Effector memory CD8-positive, alpha-beta T cell (primary cell): ENCODE data around the gene KIF1B.

Experiments
- ATAC-seq: fragments of 150-1000 bp; cut with Tn5 transposase; replicated peaks from 2 replicates; pipeline ENCODE4 v1.10.0; 2021; ENCODE audit warnings: mild to moderate bottlenecking, moderate library complexity
- DNase-seq, 3 experiments: peaks; one replicate each; pipeline ENCODE4 v3.0.0; 2021
- H3K27ac Mint-ChIP-seq, 2 donors: one replicate each; pipeline ENCODE4 v1.8.0; 2022; ENCODE audit warnings: mild to moderate bottlenecking in 2 of 2, mixed read lengths in 2 of 2, moderate library complexity in 2 of 2
- H3K27me3 Mint-ChIP-seq, 2 donors: one replicate each; pipeline ENCODE4 v1.8.0; 2022; ENCODE audit warnings: mixed read lengths in 2 of 2
- H3K36me3 Mint-ChIP-seq: one replicate; pipeline ENCODE4 v1.8.0; 2022; ENCODE audit warnings: mild to moderate bottlenecking, moderate library complexity, mixed read lengths; ENCODE audit not compliant: insufficient read depth
- H3K4me1 Mint-ChIP-seq, 2 donors: one replicate each; pipeline ENCODE4 v1.8.0; 2022; ENCODE audit warnings: low read depth in 2 of 2, mixed read lengths in 2 of 2
- H3K4me3 Mint-ChIP-seq, 2 donors: one replicate each; pipeline ENCODE4 v1.8.0; 2022; ENCODE audit warnings: mild to moderate bottlenecking in 2 of 2, mixed read lengths in 2 of 2, moderate library complexity in 2 of 2
- H3K9me3 Mint-ChIP-seq, 2 donors: one replicate each; pipeline ENCODE4 v1.8.0; 2022; ENCODE audit warnings: mixed read lengths in 2 of 2

Gene KIF1B

DNA sequence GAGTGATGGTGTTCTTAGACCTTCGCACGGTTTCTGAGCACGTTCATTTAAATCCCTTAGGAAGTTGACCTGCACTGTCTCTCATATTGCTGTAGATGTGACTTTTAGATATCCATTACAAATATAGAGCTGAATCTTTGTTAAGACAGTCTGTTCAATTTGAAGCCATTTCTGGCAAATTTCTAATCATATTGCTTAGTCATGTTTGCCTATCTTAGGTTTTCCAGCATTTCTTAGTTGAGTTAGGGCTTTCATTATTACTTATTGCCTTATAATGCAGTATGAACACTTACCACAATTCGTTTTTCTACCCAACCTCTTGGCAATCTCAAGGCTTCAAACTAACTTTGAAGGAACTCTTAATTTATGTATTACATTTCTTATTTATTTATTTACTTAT, 110.0 kb downstream of the KIF1B start:
- DNase-seq, result no peak
- H3K27ac Mint-ChIP-seq, result no peak overlapping the region

GRCh38 chr1:10322821-10323220, 112.5 kb downstream of the KIF1B start:
- H3K27ac Mint-ChIP-seq, result no peak overlapping the region
- ATAC-seq (no peak), DNase-seq (no peak)
- no peak overlapping the region for H3K4me3 Mint-ChIP-seq
- peaks cover 20% of the 10 kb centered on the region for H3K36me3 Mint-ChIP-seq
- H3K27me3 Mint-ChIP-seq, result no peaks in the 10 kb centered on the region
- no peaks in the 10 kb centered on the region for H3K9me3 Mint-ChIP-seq
- peaks cover 0 to 4% of the 10 kb centered on the region in 2 donors for H3K4me1 Mint-ChIP-seq

More for the DNA sequence above, 110.0 kb downstream of the KIF1B start:
- H3K4me1 Mint-ChIP-seq, result peaks cover 0 to 4% of the 10 kb centered on the region in 2 donors
- no peaks in the 10 kb centered on the region for H3K9me3 Mint-ChIP-seq
- peaks cover 14% of the 10 kb centered on the region for H3K36me3 Mint-ChIP-seq
- no peak for ATAC-seq
- H3K4me3 Mint-ChIP-seq, result no peak overlapping the region
- H3K27me3 Mint-ChIP-seq, result no peaks in the 10 kb centered on the region

DNA sequence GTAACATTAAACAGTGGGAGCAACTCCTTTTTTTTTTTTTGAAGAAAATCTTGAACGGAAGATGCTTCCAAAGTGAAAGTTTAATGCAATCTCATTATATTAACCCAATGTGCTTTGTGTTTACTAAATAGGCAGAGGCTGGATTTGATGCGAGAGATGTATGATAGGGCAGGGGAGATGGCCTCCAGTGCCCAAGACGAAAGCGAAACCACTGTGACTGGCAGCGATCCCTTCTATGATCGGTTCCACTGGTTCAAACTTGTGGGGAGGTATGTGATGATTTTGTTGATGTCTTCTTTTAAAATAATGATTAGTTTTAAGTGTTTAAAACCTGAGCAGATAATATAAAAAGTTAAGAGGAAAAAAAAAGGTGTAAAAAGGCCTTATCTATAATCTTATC, 114.3 kb downstream of the KIF1B start:
- Mint-ChIP-seq H3K36me3 (peaks cover 20% of the 10 kb centered on the region), H3K4me3 (peak overlapping the region; percentile 48 to 57), H3K27me3 (no peaks in the 10 kb centered on the region), H3K27ac (peak overlapping the region; percentile 77 to 87), H3K9me3 (no peaks in the 10 kb centered on the region), H3K4me1 (peaks cover 0 to 4% of the 10 kb centered on the region in 2 donors)
- DNase-seq (peak in 1 of 3 experiments; percentile 2), ATAC-seq (peak; percentile 44)

GRCh38 chr1:10325521-10325920, 115.2 kb downstream of the KIF1B start:
- peak overlapping the region; percentile 77 to 87 for H3K27ac Mint-ChIP-seq
- DNase-seq, result no peak

DNA sequence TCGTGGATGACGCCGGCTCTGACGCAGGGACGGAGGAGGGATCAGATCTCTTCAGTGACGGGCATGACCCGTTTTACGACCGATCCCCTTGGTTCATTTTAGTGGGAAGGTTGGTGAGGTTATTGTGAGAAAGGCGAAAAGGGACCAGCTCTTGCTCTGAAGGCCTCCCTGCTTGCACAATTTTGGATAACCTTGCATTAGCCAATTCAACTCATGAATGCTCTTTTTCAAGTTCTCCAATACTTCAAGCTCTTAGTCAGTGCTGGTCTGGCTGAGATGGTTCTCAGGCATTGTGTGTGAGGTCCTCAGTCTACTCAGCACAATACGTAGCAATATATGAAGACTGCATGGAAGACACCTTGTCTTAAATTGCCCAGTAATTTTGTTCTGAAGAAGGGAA, 115.9 kb downstream of the KIF1B start:
- ATAC-seq (no peak), DNase-seq (no peak)
- Mint-ChIP-seq H3K4me3 (no peak overlapping the region), H3K4me1 (peaks cover 0 to 4% of the 10 kb centered on the region in 2 donors), H3K27me3 (no peaks in the 10 kb centered on the region), H3K27ac (no peak overlapping the region), H3K36me3 (peaks cover 17% of the 10 kb centered on the region), H3K9me3 (no peaks in the 10 kb centered on the region)

More at GRCh38 chr1:10325521-10325920, 115.2 kb downstream of the KIF1B start:
- H3K4me1 Mint-ChIP-seq, result peaks cover 0 to 4% of the 10 kb centered on the region in 2 donors
- ATAC-seq, result no peak
- H3K9me3 Mint-ChIP-seq, result no peaks in the 10 kb centered on the region
- peaks cover 20% of the 10 kb centered on the region for H3K36me3 Mint-ChIP-seq
- no peak overlapping the region for H3K4me3 Mint-ChIP-seq
- no peaks in the 10 kb centered on the region for H3K27me3 Mint-ChIP-seq

GRCh38 chr1:10328180-10328963, 118.0 kb downstream of the KIF1B start:
- ATAC-seq (no peak), DNase-seq (no peak)
- Mint-ChIP-seq H3K9me3 (no peaks in the 10 kb centered on the region), H3K36me3 (peaks cover 24% of the 10 kb centered on the region), H3K4me1 (peaks cover 0 to 4% of the 10 kb centered on the region in 2 donors), H3K27ac (no peak overlapping the region), H3K27me3 (no peaks in the 10 kb centered on the region), H3K4me3 (no peak overlapping the region)

- no peak overlapping the region for H3K4me3 Mint-ChIP-seq
- DNase-seq (no peak), ATAC-seq (no peak)
- no peaks in the 10 kb centered on the region for H3K27me3 Mint-ChIP-seq
- no peaks in the 10 kb centered on the region for H3K4me1 Mint-ChIP-seq
- peaks cover 23% of the 10 kb centered on the region for H3K36me3 Mint-ChIP-seq
- no peaks in the 10 kb centered on the region for H3K9me3 Mint-ChIP-seq
- H3K27ac Mint-ChIP-seq, result no peak overlapping the region
Measured at GRCh38 chr1:10337436-10337835, 127.1 kb downstream of the KIF1B start.

- peak; percentile 73 for ATAC-seq
- H3K36me3 Mint-ChIP-seq, result peaks cover 23% of the 10 kb centered on the region
- no peak overlapping the region for H3K4me3 Mint-ChIP-seq
- H3K9me3 Mint-ChIP-seq, result no peaks in the 10 kb centered on the region
- no peak overlapping the region for H3K27ac Mint-ChIP-seq
- peak; percentile 23 to 46 (median 34) for DNase-seq
- no peaks in the 10 kb centered on the region for H3K27me3 Mint-ChIP-seq
- H3K4me1 Mint-ChIP-seq, result no peaks in the 10 kb centered on the region
Measured at GRCh38 chr1:10338047-10338446, 127.7 kb downstream of the KIF1B start.

DNA sequence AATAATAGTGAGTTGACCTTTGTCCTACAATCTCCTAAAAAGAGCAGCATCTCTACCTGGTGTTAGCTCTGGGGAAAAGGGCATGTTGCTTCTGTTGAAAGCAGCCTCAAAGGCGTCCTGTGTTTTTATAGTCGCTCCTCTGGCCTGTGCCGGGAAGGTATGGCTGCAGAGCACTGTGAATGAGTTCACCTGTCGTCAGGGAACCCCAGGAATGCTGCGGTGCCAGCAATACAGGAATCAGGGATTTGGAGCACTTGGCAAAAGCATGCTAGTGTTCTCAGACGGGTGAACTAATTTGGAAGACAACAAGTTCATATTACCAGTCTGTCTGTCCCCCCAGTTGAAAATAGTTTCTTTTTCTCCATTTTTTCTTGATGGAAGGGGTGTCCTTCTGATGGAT, 128.2 kb downstream of the KIF1B start:
- Mint-ChIP-seq H3K36me3 (peaks cover 25% of the 10 kb centered on the region), H3K27me3 (no peaks in the 10 kb centered on the region), H3K9me3 (no peaks in the 10 kb centered on the region), H3K4me1 (no peaks in the 10 kb centered on the region), H3K27ac (no peak overlapping the region), H3K4me3 (no peak overlapping the region)
- no peak for DNase-seq
- no peak for ATAC-seq

DNA sequence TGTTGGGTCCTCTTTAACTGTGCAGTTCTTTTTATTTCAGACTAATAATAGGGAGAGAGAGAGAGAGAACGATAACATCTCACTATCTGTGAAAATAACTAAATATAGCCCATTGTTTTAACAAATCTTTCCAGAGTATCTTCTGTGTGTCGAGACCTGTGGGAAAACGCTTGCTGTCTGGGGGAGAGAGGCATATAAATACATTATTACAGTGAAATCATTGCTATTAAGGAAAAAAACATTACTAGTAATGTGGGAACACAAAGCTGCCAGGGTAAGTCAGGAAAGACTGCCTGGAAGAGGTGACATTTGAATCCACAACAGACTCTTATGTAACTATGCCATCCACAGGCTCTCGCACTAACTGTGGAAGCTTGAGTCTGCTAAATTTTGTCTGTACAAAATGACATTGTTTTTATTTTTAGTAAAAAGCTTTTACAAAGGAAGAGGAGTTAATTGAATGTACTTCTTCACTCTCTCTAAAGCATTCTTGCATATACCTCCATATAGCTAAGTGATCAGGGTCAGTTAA, 128.7 kb downstream of the KIF1B start:
- ATAC-seq, result no peak
- H3K27me3 Mint-ChIP-seq, result no peaks in the 10 kb centered on the region
- H3K36me3 Mint-ChIP-seq, result peaks cover 29% of the 10 kb centered on the region
- no peaks in the 10 kb centered on the region for H3K4me1 Mint-ChIP-seq
- DNase-seq, result no peak
- no peak overlapping the region for H3K27ac Mint-ChIP-seq
- H3K4me3 Mint-ChIP-seq, result no peak overlapping the region
- no peaks in the 10 kb centered on the region for H3K9me3 Mint-ChIP-seq

DNA sequence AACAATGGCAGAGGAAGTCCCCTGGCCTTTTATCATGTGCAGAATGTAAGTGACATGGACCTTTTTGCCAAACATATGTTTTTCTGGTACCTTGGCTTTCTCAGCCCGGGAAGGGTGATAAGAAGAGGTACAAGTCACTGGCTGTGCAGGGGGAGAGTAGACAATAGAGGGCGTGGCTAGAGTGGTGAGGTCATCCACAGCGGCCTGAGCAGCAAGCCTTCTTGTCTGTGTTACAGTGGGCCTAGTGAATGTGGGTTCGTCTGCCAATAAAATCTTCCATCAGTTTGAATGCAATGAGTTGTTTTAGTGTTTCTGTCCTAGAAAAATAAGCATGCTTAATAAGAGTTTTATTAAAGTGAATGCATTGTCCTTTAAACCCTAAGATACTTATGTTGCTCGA, 129.4 kb downstream of the KIF1B start:
- no peak overlapping the region for H3K4me3 Mint-ChIP-seq
- DNase-seq (no peak), ATAC-seq (no peak)
- H3K4me1 Mint-ChIP-seq, result no peaks in the 10 kb centered on the region
- no peaks in the 10 kb centered on the region for H3K27me3 Mint-ChIP-seq
- no peaks in the 10 kb centered on the region for H3K9me3 Mint-ChIP-seq
- peaks cover 30% of the 10 kb centered on the region for H3K36me3 Mint-ChIP-seq
- no peak overlapping the region for H3K27ac Mint-ChIP-seq

GRCh38 chr1:10340930-10341590, 130.7 kb downstream of the KIF1B start:
- H3K36me3 Mint-ChIP-seq, result peaks cover 23% of the 10 kb centered on the region
- no peaks in the 10 kb centered on the region for H3K27me3 Mint-ChIP-seq
- no peaks in the 10 kb centered on the region for H3K9me3 Mint-ChIP-seq
- no peak for ATAC-seq
- no peaks in the 10 kb centered on the region for H3K4me1 Mint-ChIP-seq
- DNase-seq, result no peak
- H3K4me3 Mint-ChIP-seq, result no peak overlapping the region
- no peak overlapping the region for H3K27ac Mint-ChIP-seq

DNA sequence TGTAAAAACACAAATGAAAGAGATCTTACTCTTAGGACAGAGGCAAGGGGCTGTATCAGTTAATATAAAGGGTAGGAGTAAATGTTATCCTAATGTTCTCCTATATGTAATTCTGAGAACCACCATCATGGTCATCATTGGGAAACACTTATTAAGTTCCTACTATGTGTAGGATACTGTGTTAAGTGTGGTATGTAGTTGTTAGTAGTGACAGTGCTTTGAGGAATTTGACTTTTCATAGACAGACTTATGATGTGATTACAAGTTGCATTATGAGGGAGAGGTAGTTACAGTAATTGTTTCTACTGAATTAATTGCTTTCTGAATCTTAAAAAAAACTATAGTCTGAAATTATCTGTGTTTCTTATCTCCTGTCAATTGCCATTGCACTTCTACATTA, 136.7 kb downstream of the KIF1B start:
- DNase-seq, result no peak
- H3K4me3 Mint-ChIP-seq, result no peak overlapping the region

DNA sequence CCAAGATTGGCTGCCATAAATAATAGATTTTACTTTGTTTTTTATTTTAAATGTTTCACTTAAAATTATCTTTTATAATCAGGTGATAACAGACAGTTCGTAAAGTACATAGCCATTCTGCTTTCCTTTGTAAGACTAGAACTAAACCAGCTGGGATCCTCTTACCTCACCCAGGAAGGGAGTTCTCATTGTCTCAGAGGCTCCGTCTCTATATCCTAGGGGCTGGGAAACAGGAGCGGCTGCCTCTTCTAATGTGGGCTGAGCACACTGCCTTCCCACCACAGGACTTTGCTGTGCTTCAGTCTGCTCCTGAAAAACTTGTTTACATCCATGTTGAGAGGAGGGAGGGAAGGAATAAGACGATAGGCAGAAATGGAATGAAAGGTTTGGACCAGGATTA, 142.9 kb downstream of the KIF1B start:
- H3K4me1 Mint-ChIP-seq, result no peaks in the 10 kb centered on the region
- no peaks in the 10 kb centered on the region for H3K27me3 Mint-ChIP-seq
- no peaks in the 10 kb centered on the region for H3K9me3 Mint-ChIP-seq
- peak overlapping the region in 1 of 2 donors; percentile 3 for H3K27ac Mint-ChIP-seq
- ATAC-seq, result no peak
- peaks cover 16% of the 10 kb centered on the region for H3K36me3 Mint-ChIP-seq
- DNase-seq, result no peak
- H3K4me3 Mint-ChIP-seq, result no peak overlapping the region

More for the DNA sequence above, 136.7 kb downstream of the KIF1B start:
- no peak for ATAC-seq
- Mint-ChIP-seq H3K9me3 (no peaks in the 10 kb centered on the region), H3K36me3 (peaks cover 32% of the 10 kb centered on the region), H3K4me1 (no peaks in the 10 kb centered on the region), H3K27ac (no peak overlapping the region), H3K27me3 (no peaks in the 10 kb centered on the region)
